ENCODE data around the gene TUBA1C.
"Not testable (repeated sequence)": the region's sequence is repeated elsewhere in the genome, so short reads cannot be mapped to it uniquely, and the experiment has no call there.

- not testable (repeated sequence) for TF ChIP-seq POLR2A (IDR thresholded peaks at IDR 0.05)
- TF ChIP-seq, protein P1, sequence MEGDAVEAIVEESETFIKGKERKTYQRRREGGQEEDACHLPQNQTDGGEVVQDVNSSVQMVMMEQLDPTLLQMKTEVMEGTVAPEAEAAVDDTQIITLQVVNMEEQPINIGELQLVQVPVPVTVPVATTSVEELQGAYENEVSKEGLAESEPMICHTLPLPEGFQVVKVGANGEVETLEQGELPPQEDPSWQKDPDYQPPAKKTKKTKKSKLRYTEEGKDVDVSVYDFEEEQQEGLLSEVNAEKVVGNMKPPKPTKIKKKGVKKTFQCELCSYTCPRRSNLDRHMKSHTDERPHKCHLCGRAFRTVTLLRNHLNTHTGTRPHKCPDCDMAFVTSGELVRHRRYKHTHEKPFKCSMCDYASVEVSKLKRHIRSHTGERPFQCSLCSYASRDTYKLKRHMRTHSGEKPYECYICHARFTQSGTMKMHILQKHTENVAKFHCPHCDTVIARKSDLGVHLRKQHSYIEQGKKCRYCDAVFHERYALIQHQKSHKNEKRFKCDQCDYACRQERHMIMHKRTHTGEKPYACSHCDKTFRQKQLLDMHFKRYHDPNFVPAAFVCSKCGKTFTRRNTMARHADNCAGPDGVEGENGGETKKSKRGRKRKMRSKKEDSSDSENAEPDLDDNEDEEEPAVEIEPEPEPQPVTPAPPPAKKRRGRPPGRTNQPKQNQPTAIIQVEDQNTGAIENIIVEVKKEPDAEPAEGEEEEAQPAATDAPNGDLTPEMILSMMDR (IDR thresholded peaks at IDR 0.05), result not testable (repeated sequence)
These were observed 52.2 kb downstream of the TUBA1C start for GRCh38 chr12:49317118-49317517.
